NCI-H748 (cell line): ENCODE measurements around the gene SVIL.
"Not testable (repeated sequence)": the region's sequence is repeated elsewhere in the genome, so short reads cannot be mapped to it uniquely, and the experiment has no call there.

Experiments
- DNase-seq: peaks from one replicate; lab custom pipeline; 2025; ENCODE audit not compliant: unreplicated experiment; lab: John Stamatoyannopoulos, UW

SVIL gene

DNA sequence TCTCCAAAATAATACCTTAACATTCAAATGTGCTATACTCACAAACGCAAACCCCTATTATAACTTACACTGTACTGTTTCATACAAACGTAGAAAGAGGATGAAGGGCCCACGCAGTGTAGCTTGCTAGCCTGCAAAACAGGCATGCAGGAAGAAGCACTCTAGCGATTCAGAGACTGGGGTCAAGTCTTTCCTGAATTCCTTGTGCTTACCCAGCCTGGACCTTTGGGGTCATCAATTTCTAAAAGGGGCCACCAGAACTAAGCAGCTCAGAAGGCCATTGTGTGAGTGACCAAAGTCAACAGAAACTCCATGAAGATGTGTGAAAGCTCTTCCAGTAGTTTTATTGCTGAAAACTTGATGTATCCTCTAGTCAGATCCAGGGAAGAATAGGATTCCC lies 111.9 kb downstream of the SVIL start:
- DNase-seq: no peak

DNA sequence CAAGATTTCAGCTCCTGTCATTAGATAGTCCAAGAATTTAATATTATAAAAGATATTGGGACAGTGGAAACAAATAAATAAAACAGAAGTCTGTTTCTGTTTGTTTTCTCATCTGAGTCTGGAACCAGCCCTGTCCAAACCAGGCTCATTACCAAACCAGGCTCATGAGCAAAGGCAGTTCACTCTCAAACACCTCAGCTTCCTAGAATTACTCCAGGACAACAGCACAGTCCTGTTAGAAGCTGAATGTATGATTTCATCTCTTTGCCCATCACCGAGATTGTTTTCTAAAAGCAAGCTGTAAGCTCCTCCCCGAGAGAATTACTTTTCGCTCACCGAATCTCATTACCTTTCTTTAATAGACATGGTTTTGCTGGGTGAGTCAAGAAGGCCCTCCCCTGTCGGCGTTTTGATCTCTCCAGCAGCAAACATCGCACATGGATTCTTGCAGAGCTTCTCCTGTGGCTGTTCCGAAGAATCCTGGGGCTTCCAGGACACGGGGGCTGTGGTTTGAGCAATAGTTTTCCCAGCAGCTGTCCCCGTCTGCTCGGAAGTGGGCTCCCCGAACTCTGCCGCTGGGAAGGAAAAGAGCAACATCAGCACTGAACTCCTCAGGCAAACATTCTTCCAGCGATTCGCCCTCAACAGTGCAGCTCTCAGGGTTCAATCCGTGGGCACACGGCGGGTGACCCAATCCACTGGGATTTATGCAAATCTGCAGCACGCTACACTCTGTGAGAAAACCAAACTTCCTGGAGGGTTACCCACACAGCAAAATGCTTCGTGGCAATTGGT lies 112.5 kb downstream of the SVIL start:
- no peak for DNase-seq

- DNase-seq: no peak
These were observed 115.1 kb downstream of the SVIL start for GRCh38 chr10:29519659-29520058.

DNA sequence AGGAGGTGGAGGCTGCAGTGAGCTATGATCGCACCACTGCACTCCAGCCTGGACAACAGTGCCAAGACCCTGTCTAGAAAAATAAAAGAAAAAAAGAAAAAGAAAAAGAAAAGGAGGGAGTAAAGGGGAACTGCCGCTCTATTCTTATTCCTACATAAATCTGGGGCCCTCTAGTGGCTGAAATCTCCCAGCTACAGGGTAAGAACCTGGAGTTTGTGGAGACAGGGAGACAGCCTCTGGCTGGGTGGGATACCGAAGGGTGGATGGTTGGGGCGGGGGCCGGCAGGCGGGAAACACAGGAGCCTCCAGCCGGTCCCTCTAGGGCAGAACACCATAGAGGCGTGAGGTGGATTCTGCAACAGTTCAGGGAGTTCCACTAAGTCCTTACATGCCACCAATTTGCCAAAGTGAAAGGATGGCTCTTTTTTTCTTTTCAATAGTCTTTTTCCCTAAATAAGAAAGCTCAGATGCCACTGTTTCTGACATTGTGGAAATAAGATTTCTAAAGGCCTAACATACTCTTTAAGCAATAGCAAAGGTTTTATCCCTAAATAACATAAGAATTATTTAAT lies 117.3 kb downstream of the SVIL start:
- peak; percentile 42 for DNase-seq

- not testable (repeated sequence) for DNase-seq
These were observed 118.3 kb downstream of the SVIL start for GRCh38 chr10:29516309-29516932.

DNA sequence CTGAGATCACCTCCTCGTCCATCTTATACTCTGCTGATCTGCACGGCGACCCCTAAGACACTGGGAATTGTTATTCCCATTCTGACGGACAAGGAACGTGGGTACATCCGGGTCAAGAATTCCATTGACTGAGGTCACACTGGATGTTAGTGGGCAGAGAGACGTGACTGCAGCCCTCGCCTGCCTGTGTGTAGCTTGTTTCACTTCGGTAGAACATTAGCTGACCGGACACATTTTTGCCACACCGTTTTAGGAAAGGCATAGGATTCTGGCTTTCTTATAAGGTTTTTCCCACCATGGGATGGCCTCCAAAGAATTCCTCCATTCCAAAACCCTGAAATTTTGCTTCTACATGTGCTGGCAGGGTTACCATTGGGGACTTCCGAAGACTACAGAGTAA lies 118.9 kb downstream of the SVIL start:
- not testable (repeated sequence) for DNase-seq

GRCh38 chr10:29515104-29515503 lies 119.7 kb downstream of the SVIL start:
- not testable (repeated sequence) for DNase-seq

DNA sequence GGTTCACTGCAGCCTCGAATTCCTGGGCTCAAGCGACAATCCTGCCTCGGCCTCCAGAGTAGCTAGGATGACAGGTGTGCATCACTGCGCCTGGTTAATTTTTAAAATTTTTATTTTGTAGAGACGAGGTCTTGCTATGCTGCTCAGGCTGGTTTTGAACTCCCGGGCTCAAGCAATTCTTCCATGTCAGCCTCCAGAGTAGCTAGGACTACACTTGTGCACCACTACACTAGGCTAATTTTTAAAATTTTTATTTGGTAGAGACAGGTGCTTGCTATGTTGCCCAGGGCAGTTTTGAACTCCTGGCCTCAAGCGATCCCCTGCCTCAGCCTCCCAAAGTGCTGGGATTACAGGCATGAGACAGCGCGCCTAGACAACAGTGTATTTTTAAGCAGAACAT lies 120.5 kb downstream of the SVIL start:
- DNase-seq: no peak

- no peak for DNase-seq
These were observed 122.3 kb downstream of the SVIL start for GRCh38 chr10:29512425-29512974.

DNA sequence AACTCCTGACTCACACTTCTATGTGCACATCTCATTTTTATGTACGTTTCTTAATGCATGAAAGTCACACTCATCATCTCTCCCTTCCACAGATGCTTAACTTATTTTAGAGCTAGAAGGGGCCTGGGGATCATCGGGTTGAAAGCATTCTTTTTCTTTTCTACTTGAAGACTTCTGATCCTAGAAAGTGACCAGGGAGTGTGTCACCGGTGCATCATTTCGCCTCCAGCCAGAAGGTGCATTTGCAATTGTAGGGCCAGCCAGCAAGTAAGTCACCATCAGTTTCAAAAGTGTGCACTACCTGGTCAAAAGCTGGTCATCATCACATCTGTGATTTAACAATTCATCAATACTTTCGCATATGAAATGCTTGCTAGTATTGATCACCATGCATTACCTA lies 123.0 kb downstream of the SVIL start:
- not testable (repeated sequence) for DNase-seq

GRCh38 chr10:29510483-29511157 lies 124.2 kb downstream of the SVIL start:
- DNase-seq: not testable (repeated sequence)

DNA sequence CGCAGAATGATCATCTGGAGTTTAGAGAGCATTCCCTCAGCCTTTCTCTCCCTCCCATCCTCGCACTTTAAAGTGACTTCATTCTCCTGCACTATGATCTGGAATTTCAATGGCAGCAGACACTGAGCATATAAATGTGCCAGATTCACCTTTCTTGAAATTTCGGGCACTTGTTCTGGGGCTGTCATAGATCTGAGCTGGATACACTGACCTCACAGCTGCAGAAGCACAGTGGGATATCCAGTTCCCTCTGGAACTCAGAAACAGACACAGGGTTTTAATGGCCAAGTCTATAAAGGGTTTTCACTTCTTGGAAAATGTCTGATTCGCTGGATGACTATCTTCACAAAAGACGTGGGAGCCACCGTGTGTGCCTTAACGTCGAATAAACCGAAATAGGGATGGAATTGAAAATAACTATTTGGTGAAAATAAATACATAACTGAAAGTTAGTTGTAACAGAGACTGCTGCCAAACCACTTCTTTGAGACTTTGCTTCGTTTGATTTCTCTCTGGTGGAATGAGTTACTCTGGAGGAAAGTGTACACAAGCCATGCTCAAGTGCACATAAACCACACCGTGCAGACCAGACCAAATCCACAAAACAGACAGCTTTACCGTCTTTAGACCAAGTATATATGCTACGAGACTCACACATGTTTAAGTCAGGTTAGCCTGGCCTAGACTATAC lies 126.1 kb downstream of the SVIL start:
- DNase-seq: no peak

DNA sequence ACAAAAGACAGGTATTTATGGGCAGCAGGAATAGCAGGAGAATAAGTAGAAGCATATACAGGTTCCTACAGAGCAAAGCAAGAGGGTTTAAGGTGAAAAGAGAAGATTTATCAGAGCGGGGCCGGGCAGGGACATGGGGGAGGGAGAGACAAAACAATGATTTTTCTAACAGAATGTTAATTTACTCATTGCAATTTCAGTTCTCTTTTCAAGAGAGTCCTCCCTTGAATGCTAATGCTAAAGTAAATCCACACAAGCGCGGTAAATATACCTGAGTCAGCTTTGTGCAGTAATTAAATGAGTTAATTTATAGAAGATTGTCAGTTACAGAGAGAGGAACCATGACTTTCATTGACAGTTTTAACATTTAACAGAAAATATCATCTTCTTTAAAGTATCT lies 127.0 kb downstream of the SVIL start:
- not testable (repeated sequence) for DNase-seq

- not testable (repeated sequence) for DNase-seq
These were observed 128.3 kb downstream of the SVIL start for GRCh38 chr10:29506324-29506921.

DNA sequence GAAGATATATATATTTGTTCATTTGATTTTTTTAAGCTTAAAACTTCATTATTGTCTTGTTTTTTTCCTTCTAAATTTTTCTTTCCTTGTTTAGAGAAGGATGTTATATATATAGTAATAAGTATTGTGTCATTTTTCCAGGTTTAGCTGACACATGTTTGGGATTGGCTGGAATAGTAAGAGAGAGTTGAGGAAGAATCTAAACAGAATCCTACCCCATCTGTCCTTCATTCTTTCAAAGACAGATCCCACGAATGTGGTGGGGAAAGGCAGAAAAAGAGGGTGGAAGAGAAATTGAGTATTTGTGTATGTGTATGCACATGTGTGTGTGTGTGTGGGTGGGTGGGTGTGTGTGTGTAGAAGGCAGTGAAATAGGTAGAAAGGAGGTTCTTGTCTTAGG lies 132.4 kb downstream of the SVIL start:
- DNase-seq: no peak

GRCh38 chr10:29501692-29502091 lies 133.1 kb downstream of the SVIL start:
- DNase-seq: no peak

DNA sequence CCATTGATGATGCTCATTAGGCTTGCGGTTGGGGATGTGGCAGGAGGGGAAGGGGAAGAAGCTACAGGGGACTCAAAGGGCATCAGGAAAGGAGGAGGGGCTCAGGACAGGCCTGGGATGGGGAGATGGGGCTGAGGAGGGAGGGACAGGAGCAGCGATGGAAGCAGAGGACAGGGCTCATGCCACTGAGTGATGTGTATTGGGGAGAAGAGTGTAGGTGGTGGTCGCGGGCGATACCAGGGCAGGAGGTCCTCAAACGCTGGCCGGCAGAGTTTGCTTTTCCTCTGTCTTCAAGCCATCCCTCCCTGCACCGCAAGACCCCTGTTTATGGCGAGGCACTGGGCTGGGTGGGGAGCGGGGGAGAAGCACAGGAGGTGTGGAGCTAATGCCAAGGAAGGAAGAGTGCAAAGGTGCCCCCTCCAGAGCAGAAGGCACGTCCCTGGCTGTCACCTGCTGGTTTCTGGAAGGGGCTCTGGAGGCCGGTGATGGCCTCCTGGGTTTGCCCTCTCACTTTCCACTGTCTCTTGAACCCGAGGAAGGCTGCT lies 134.7 kb downstream of the SVIL start:
- DNase-seq: no peak

- peak; percentile 74 for DNase-seq
These were observed 138.2 kb downstream of the SVIL start for GRCh38 chr10:29496341-29497162.

DNA sequence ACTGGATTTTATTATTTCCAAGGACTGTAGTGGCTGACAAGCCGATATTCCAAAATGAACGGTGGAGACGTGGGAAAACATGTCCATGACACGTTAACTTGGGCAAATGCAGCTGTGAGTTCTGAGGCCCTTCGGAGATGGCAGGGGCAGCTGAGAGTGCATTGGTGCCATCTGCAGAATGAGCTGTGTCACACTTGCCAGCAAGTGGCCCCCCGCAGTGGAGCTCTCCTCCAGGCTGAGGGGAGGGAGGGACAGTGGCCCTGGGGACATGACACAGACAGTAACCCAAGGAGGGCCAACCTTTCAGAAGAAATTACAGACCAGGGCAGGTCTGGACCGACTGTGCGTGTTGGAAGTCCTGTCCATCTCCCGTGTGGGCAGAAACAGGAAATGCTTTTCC lies 139.4 kb downstream of the SVIL start:
- peak; percentile 69 for DNase-seq
